Pancreas (tissue), 10 donors: ENCODE measurements around the gene BABAM2. TPM values are rescaled to one million over a fixed set of nuclear protein-coding genes. Genes with fewer than 3 reads are reported as not detected.

Source experiments
- ATAC-seq, 4 donors: fragments of 200-7000 bp; cut with Tn5 transposase; one replicate each; pipeline versions ENCODE4 v1.8.0 to v1.9.1; 2020; ENCODE audit warnings: mild to moderate bottlenecking in 4 of 4, moderate library complexity in 4 of 4
- DNase-seq, 6 donors: peaks; one replicate each; pipeline ENCODE4 v3.0.0-alpha.2; 2020
- FAIRE-seq: peaks from 2 replicates; lab custom pipeline; 2012; peaks lifted over from hg19 to GRCh38; lab: Jason Lieb, UNC
- H3K27ac ChIP-seq, 4 donors: fragments of 200-600 bp; sonication (generic); 1 replicate in 3 of 4; 2 replicates in 1 of 4; pipeline versions ENCODE4 v1.5.0 to v1.8.0; 2020
- H3K27me3 ChIP-seq, 4 donors: fragments of 200-600 bp; one replicate each; pipeline ENCODE4 v1.8.0; 2021
- H3K36me3 ChIP-seq, 3 donors: fragments of 200-600 bp; sonication (generic) in 1 of 3; one replicate each; pipeline versions ENCODE4 v1.5.0 to v1.8.0; 2020 to 2021
- H3K4me1 ChIP-seq, 3 donors: fragments of 200-600 bp; one replicate each; pipeline ENCODE4 v1.8.0; 2021
- H3K4me3 ChIP-seq, 4 donors: fragments of 200-600 bp; sonication (generic) in 2 of 4; one replicate each; pipeline versions ENCODE4 v1.5.0 to v1.8.0; 2020 to 2021
- H3K9me3 ChIP-seq, 4 donors: fragments of 200-600 bp; one replicate each; pipeline ENCODE4 v1.8.0; 2021
- CTCF ChIP-seq, 4 donors: fragments of 200-600 bp; sonication (generic) in 3 of 4; IDR thresholded peaks; one replicate each; pipeline versions ENCODE4 v1.5.0 to v1.8.0; 2021; ENCODE audit warnings: antibody characterized with exemption in 4 of 4
- WGBS, 2 donors: extraction: QIAGEN DNeasy Blood & Tissue Kit; methylation state at CpG; one replicate each; pipeline ENCODE4 v1.1.7; 2013; 5-methylcytosine and 5-hydroxymethylcytosine counted together
- intact Hi-C, 3 donors: fragments of 100-400 bp; cut with DNase I; formaldehyde crosslinking; loops; one replicate each; pipeline versions ENCODE4 v1.11.1 to v1.14.2; 2022
- polyA plus RNA-seq, 2 donors: library from polyadenylated mRNA; stranded (reverse); fragments of 200-250 nt; gene quantifications; one replicate each; pipeline ENCODE4 v1.2.3, GENCODE V29; 2013
- total RNA-seq, 6 donors: library from RNA; stranded (reverse); fragmentation: NEBNext Ultra II Directional in 4 of 6; extraction: Animal tissue kit (Norgen Biotek cat#: 25700) in 4 of 6; gene quantifications; one replicate each; pipeline versions ENCODE4 v1.2.1 to v1.2.4, GENCODE V29; 2021 to 2023
- donor health status: healthy with polysubstance abuse.
- donor health status: DM: no; HTN: no; CAD: no; lungs with moderate emphysema.
- donor health status: DM: no; HTN: no; CAD: no.
- donor health status: control.
- donor health status: control.
- donor health status: Bipolar disorder and iron deficiency.
- donor health status: DM: yes; HTN: yes; CAD: no.
- donor health status: DM: no; HTN: no; CAD: no.
- donor health status: DM: no; HTN: no; CAD: no.
- donor health status: DM: yes; HTN: yes; CAD: no.

Gene BABAM2
- total and polyA plus RNA-seq, 8 donors = 9.4 to 21.3 (median 15.6) TPM

- H3K4me3 ChIP-seq = no peak overlapping the region
- H3K4me1 ChIP-seq = no peaks in the 10 kb centered on the region
- no peak for TF ChIP-seq CTCF (IDR thresholded peaks at IDR 0.05)
- no peaks in the 10 kb centered on the region for H3K36me3 ChIP-seq
- 89 to 90% methylated on average over 10 of the region's 10 CpGs for WGBS, 2 donors
- intact Hi-C loops = no loop called here
- no peaks in the 10 kb centered on the region for H3K9me3 ChIP-seq
- no peaks in the 10 kb centered on the region for H3K27me3 ChIP-seq
- DNase-seq = no peak
- no peak for FAIRE-seq
- H3K27ac ChIP-seq = no peak overlapping the region
- ATAC-seq = no peak
These were observed 435.3 kb downstream of the BABAM2 start for GRCh38 chr2:28325567-28326468.

- Histone ChIP-seq H3K27me3 (no peaks in the 10 kb centered on the region), H3K4me3 (no peak overlapping the region), H3K4me1 (no peaks in the 10 kb centered on the region), H3K36me3 (no peaks in the 10 kb centered on the region), H3K9me3 (no peaks in the 10 kb centered on the region), H3K27ac (no peak overlapping the region)
- intact Hi-C loops = no loop called here
- FAIRE-seq (no peak), ATAC-seq (no peak), DNase-seq (no peak)
- WGBS, 2 donors = 93 to 100% methylated on average over 2 to 4 of the region's 4 CpGs
- TF ChIP-seq CTCF (IDR thresholded peaks at IDR 0.05) = no peak
These were observed 435.9 kb downstream of the BABAM2 start for GRCh38 chr2:28326469-28326805.

GRCh38 chr2:28326881-28327505 lies 436.5 kb downstream of the BABAM2 start:
- 86 to 87% methylated on average over 6 of the region's 6 CpGs for WGBS, 2 donors
- DNase-seq (no peak), FAIRE-seq (no peak), ATAC-seq (no peak)
- Histone ChIP-seq H3K4me1 (no peaks in the 10 kb centered on the region), H3K27me3 (no peaks in the 10 kb centered on the region), H3K9me3 (no peaks in the 10 kb centered on the region), H3K36me3 (no peaks in the 10 kb centered on the region), H3K27ac (no peak overlapping the region), H3K4me3 (no peak overlapping the region)
- TF ChIP-seq CTCF (IDR thresholded peaks at IDR 0.05) = no peak
- intact Hi-C loops = no loop called here

- no peak for TF ChIP-seq CTCF (IDR thresholded peaks at IDR 0.05)
- intact Hi-C loops = no loop called here
- FAIRE-seq (no peak), ATAC-seq (no peak), DNase-seq (no peak)
- Histone ChIP-seq H3K4me1 (no peaks in the 10 kb centered on the region), H3K27ac (no peak overlapping the region), H3K27me3 (no peaks in the 10 kb centered on the region), H3K36me3 (no peaks in the 10 kb centered on the region), H3K9me3 (no peaks in the 10 kb centered on the region), H3K4me3 (no peak overlapping the region)
- WGBS, 2 donors = 94 to 98% methylated on average over 7 of the region's 7 CpGs
These were observed 437.0 kb downstream of the BABAM2 start for GRCh38 chr2:28327581-28327955.
